ENCODE results near the gene OSTN.
"Not testable (repeated sequence)": the region's sequence is repeated elsewhere in the genome, so short reads cannot be mapped to it uniquely, and the experiment has no call there.

Gene OSTN, protein sequence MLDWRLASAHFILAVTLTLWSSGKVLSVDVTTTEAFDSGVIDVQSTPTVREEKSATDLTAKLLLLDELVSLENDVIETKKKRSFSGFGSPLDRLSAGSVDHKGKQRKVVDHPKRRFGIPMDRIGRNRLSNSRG

DNA sequence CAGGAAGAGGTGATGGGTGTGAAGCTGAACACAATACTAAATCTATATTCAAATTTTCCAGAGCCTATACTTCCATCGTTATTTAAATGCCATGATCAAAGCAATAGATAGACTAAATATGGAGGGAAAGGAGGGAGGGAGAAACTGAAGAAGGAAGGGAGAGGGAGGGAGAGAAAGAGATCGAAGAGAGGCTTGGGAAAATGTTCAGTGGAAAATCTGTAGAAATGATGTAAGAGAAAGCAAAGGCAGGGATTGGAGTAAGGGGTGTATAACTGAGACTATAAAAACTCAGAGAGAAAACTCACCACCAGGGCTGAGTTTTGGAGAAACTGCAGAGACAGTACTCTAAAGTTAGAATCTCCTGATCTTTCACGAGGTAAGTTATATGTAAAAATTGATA, at the start of gene OSTN:
Gene OSTN (plus strand): TSS at position 310 of the 400 bp plus-strand sequence. CDS start 13,292 bp downstream, outside the sequence.
- no peak for DNase-seq

DNA sequence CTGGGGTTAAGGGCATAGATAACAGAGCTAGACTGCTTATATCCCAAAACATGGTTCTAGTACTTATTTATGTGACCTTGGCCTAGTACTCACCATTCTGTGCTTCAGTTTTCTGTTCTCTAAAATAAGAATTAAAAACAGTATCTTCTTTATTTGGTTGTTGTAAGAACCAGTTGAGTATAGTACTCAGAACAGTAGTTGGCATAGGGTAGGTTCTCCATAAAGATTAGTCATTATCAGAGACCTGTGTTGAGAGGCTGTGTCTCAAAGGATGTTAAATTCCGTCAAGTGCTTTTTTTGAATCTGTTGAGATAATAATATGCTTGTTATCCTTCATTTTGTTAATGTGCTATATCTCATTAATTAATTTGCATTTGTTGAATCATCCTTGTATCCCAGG, 47.4 kb upstream of the OSTN start:
- DNase-seq: no peak

DNA sequence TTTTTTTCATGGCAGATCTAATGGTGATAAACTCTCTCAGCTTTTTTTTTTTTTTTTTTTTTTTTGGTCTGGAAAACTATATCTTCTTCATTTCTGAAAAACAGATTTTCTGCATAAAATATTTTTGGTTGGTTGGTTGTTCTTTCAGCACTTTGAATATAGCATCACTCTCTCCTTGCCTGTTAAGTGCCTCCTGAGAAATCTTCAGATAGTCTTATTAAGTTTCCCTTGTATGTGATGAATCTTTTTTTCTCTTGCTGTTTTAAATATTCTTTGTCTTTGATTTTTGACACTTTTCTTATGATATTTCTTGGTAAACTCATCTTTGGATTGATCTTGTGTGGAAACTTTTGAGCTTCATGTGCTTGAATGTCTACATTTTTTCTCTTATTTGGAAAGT, 44.2 kb upstream of the OSTN start:
- DNase-seq: no peak

DNA sequence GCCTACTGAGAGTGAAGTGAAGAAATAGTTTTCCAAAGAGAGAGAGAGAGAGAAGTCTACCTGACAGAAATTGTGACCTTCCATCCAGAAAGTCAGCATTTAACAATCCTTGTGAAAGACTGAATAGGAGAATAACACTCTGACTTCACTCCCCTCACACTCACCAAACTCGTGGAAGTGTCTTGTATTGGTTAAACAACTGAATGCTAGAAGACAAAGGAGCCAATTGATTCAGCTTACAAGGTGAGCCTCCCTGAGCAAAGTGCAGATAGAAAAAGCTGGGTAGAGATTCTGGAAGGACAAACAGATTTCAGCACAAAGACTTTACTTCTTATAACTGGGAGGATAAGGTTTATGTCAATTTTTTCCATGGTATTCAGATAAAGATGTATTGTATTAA, 40.8 kb upstream of the OSTN start:
- no peak for DNase-seq

DNA sequence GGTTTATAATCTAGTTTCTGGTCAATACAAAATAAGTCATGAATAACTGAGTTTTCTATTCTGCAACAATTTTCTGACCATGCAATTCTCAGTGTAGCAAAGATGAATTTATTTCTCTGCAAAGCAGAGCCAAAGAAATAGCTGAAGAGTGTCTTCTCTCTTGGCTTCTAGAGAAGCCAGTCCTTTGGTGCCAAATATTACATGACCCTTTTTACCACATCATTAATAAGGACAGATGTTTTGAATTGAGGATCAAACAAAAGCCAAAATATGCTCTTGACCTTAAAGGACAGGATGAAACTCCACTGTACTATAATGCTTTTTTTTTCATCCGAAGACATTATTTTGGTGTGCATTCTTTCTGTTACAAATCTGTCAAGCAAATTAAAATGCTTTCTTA, 40.2 kb upstream of the OSTN start:
- DNase-seq: no peak

DNA sequence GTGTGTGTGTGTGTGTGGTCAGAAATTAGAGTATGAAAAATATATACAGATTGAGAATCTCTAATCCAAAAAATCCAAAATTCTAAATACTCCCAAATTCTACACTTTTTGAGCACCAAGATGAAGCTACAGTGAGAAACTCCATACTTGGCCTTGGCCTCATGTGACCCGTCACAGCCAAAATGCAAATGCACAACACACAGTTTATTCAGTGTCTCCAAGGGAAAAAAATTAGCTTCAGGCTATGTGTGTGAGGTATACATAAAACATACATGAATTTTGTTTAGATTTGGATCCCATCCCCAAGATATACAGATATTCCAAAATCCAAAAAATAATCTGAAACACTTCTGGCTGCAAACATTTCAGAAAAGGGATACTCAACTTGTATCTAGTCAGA, 33.2 kb upstream of the OSTN start:
- DNase-seq: no peak

DNA sequence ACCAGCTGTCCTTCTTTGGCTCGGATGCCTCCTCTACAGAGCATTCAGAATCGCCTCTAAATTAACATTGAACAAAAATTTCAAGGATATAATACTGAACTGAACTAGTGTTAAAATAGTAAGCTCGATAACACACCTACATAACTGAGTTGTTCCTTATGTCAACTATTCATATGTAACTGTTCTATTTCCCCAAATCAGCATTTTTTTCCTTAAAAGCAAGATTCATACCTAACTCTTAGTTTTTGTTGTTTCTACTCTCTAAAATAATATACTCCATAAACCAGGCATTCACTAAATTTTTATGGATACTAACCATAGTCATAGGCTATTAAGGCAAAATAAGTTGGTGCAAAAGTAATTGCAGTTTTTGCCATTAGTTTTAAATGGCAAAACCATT, 32.7 kb upstream of the OSTN start:
- DNase-seq: no peak

DNA sequence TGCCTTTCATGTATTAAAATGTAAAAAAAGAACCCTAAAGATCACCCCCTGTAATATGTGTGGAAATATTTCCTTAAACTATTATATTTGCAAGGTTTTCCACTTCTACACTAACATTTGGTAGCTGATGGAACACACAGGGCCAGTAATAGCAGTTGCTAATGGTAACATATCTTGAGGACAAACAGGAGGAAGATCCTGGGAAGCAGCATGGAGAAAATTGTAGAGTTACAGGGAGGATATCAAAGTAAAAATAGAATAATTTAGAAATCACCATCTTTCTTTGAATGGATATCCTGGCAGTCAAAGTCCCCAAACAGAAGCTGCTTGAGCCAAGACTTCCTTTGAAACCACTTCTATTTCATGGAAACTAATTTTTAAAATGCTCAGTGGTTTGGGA, 29.5 kb upstream of the OSTN start:
- DNase-seq: no peak

DNA sequence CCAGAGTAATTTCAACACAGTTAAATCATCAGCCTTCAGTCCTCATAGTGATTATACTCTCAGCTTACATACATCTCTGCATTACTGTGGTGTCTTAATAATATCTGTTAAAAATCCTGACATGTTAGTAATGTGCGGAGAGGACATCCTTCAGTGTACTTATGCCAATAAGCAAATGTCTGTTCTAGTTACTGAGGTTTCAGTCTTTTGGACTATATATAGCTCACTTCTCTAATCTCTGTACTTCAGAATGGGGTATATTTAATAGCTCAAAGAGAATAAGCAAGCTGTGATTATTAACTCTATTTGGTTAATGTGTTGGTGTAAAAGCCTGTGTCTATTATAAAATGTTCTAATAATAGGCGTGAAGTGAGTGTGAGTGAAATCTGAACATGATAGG, 28.9 kb upstream of the OSTN start:
- no peak for DNase-seq

DNA sequence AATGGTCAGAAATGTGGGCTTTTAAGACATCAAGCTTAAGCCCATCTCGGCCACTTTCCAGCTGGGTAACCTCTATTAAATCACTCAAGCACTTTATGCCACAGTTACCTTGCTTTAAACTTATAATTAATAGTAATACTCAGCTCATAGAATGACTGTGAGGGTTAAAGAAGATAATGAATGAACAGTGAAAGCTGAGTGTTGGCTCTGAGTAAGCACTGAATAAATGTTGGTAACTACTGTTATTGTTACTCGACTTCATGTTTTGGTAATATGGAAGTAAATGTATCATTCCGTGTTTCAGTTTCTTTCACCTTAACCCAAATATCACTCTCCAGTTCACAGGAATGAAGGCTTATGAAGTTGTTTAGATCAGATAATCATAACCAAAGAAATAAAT, 23.9 kb upstream of the OSTN start:
- no peak for DNase-seq

DNA sequence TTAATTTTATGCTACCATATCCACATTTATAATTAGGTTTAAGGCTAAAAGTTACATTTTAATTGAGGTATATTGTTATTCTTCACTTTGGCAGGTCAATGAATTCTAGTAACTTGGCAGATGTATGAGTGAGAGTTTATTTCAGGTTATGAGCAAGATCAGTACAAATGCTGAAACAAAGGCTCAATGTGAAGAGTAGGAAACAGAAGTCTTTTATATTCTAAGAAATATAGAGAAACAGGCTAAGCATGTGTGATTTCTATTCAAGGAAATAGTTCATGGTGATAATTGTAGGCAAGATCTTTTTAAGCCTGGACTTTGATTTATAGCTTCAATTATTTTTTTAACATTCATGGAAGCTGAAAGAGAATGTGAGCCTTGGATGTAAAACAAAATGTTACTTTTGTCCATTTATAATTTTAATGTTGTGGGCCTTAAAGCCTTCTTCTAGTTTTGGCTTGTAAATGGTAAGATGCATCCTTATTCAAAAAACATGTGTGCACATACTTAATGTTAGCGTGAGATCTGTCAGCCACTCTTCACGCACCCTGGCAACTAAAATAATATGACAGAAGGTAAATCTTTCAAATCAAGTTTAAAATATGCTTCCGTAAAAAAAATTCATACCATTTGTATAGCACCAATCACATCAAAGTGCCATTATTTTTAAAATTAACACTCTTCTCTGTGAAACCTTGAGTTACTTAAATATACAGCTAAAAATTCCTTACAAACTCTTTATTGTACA, 22.8 kb upstream of the OSTN start:
- no peak for DNase-seq

DNA sequence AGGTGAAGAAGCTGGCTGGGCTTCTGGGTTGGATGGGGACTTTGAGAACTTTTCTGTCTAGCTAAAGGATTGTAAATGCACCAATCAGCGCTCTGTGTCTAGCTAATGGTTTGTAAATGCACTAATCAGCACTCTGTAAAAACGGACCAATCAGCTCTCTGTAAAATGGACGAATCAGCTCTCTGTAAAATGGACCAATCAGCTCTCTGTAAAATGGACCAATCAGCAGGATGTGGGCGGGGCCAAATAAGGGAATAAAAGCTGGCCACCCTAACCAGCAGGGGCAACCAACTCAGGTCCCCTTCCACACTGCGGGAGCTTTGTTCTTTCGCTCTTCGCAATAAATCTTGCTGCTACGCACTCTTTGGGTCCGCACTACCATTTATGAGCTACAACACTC, 13.7 kb upstream of the OSTN start:
- DNase-seq: not testable (repeated sequence)

DNA sequence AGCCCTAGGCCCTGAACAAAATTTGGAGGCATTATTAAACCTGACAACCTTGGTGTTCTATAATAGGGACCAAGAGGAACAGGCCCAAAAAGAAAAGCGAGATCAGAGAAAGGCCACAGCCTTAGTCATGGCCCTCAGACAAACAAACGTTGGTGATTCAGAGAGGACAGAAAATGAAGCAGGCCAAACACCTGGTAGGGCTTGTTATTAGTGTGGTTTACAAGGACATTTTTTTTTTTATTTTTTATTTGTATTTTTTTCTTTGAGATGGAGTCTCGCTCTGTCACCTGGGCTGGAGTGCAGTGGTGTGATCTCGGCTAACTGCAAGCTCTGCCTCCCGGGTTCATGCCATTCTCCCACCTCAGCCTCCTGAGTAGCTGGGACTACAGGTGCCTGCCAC, 10.8 kb upstream of the OSTN start:
- DNase-seq: not testable (repeated sequence)

DNA sequence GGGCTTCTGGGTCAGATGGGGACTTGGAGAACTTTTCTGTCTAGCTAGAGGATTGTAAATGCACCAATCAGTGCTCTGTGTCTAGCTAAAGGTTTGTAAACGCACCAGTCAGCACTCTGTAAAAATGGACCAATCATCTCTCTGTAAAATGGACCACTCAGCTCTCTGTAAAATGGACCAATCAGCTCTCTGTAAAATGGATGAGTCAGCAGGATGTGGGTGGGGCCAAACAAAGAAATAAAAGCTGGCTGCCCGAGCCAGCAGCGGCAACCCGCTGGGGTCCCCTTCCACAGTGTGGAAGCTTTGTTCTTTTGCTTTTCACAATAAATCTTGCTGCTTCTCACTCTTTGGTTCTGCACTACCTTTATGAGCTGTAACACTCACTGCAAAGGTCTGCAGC, 6.8 kb upstream of the OSTN start:
- DNase-seq: not testable (repeated sequence)

DNA sequence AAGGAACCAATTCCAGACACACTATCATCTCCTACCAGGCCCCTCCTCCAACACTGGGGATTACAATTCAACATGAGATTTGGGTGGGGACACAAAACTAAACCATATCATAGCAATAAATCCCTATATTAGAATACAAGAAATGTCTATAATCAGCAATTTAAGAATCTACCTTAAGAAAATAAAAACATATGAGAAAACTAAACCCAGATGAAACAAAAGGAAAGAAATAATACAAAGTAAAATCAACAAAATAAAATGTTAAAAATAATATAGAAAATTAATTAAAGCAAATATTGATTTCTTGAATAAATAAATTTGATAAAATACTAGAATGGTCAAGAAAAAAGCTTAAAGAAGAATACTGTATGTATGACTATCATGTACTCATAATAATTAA, 6.1 kb upstream of the OSTN start:
- no peak for DNase-seq

DNA sequence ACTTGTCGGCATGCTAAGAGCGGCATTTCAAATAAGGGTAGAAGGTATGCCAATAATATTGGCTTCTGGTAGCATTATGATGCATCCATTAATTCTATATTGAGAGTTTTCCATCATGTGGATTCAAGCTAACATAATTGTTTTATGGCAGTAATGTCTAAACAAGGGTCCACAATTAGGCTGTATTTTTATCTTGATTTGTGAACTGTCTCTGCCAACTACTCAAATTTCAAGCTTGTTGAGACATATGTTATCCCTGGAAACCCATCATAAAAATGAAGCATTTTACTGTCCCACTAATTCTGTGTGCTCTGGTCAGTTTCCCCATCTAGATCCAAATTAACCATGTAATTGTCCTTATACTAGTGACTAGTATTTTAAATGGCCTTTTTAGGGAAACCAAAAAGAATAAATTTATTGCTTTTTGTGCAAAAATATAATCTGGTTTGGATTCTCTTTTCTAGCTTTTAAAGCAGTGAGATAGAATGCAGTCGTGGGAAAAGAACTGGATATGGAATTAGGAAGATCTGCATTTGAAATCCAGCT, 1.2 kb upstream of the OSTN start:
- no peak for DNase-seq

DNA sequence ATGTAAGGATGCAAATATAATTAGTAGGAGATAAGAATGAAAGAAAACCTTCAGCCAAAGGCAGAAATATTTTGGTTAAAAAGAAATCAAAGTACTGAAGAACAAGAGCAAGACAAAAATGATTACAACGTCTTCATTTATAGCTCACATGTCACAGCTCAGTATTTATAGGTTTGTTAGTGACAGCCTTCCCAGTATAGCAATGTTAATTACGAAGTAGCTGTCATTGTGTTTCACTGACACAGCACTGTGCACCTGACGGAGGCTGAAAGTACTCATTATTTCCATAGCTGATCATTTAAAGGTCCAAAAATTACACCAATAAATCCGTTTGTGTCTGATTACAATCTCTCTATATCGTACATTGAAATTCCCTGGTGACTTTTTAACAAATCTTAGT, 561 bp upstream of the OSTN start:
- no peak for DNase-seq

DNA sequence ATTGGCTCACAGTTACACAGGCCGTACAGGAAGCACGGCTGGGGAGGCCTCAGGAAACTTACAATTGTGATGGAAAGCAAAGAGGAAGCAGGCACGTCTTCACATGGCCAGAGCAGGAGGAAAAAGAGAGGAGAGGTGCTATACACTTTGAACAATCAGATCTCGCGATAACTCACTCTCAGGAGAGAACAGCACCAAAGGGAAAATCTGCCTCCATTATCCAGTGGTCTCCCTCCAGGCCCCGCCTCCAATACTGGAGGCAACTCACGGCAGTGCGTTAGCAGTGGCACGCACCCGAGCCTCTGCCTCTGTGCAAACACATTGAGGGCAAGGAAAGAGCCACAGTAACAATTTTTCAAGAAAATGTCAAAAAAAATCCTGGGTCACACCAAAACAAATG, 11.0 kb downstream of the OSTN start:
- DNase-seq: no peak

DNA sequence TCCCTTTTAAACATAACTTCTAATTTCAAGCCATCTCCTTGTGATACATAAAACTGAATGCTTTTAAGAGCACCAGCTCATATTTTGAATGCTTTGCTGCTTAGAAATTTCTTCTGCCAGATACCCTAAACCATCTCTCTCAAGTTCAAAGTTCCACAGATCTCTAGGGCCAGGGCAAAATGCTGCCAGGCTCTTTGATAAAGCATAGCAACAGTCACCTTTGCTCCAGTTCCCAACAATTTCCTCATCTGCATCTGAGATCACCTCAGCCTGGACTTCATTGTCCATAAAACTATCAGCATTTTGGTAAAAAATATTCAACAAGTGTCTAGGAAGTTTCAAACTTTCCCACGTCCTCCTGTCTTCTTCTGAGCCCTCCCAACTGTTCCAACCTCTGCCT, 17.5 kb downstream of the OSTN start:
- no peak for DNase-seq

DNA sequence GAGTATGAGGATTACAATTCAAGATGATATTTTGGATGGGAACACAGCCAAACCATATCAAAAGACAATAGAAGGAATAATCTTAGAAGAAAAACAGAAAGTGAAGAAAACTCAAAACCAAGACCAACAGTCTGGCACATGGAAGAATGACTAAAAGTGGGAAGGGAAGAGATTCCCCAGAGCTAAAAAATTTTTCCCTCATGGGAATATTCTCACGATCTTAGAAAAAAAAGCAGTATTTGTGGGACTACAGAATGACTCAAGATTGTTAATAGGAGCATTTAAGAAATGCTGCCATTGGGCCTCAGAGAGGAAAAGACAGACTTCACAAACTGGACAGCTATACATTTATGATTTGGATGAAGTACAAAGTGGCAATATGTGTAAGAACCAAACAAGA, 18.3 kb downstream of the OSTN start:
- no peak for DNase-seq

DNA sequence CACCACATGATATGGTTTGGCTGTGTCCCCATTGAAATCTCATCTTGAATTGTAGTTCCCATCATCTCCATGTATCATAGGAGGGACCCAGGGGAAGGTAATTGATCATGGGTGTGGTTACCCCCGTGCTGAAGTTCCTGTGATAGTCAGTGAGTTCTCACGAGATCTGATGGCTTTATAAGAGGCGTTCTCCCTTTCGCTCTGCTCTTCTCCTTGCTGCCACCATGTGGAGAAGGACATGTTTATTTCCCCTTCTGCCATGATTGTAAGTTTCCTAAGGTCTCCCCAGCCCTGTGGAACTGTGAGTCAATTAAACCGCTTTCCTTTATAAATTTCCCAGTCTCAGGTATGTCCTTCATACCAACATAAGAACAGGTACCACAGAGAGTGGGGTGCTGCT, 21.9 kb downstream of the OSTN start:
- no peak for DNase-seq

DNA sequence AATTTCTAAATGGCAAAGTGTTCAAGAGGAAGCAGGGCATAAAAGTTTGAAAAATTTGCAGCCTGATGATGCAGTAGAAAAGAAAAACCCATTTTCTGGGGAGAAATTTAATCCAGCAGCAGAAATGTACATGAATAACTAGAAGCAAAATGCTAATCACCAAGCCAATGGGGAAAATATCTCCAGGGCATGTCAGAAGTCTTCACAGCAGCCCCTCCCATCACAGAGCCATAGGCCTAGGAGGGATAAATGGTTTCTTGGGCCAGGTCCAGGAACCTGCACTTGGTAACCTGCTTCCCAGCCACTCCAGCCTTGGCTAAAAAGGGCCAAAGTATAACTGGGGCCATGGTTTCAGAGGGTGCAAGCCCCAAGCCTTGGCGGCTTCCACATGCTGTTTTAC, 22.6 kb downstream of the OSTN start:
- DNase-seq: no peak

DNA sequence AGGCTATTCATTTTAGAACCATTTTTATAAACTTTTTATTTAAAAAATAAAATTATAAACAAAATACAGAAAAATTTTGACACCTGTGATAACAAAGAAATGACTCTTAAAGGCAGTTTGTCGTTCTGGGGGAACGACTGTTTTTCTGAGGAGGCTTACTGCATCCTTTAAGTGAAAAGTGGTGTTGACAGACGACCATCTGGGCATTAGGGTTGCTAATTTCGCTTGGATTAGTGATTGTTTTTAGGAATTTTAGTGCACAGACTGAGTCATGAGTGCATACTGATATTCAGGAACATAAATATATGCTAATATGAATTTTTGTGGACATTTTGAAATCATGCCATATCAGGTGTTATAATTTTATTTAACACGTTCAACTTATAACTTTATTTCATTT, 28.5 kb downstream of the OSTN start:
- no peak for DNase-seq

DNA sequence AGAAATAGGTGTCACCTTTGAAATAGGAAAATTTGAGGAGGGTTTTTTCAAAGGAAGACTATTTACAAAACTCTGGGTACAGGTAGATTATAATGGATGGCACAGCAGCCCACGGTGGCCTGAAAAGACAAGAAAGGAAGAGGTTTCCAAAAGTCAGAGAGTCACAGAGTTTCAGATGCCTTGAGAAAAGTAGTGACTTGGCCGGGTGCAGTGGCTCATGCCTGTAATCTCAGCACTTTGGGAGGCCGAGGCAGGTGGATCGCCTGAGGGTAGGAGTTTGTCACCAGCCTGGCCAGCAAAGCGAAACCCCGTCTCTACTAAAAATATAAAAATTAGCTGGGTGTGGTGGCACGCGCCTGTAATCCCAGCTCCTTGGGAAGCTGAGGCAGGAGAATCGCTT, 35.2 kb downstream of the OSTN start:
- DNase-seq: no peak

Data from right hindlimb (tissue), 1 donor.